Esophagus muscularis mucosa (tissue), 3 donors: ENCODE measurements around the gene DSCAM.

Source experiments
- POLR2A ChIP-seq: fragments of 450-650 bp; IDR thresholded peaks from one replicate; pipeline ENCODE4 v1.6.1; 2017; ENCODE audit warnings: antibody characterized with exemption, moderate library complexity, mild to moderate bottlenecking, low read depth
- POLR2AphosphoS5 ChIP-seq, 2 donors: sonication (generic); formaldehyde crosslinking; IDR thresholded peaks; one replicate each; pipeline ENCODE4 v1.6.1; 2017; ENCODE audit warnings: antibody characterized with exemption in 2 of 2
- TF ChIP-seq, protein P1 (sequence below), 3 experiments: fragments of 200-600 bp in 2 of 3; fragments of 450-650 bp in 1 of 3; sonication (generic) in 2 of 3; IDR thresholded peaks; one replicate each; pipeline ENCODE4 v1.5.1; 2017 to 2019; ENCODE audit warnings: antibody characterized with exemption in 3 of 3, mild to moderate bottlenecking in 2 of 3, moderate library complexity in 1 of 3

DNA sequence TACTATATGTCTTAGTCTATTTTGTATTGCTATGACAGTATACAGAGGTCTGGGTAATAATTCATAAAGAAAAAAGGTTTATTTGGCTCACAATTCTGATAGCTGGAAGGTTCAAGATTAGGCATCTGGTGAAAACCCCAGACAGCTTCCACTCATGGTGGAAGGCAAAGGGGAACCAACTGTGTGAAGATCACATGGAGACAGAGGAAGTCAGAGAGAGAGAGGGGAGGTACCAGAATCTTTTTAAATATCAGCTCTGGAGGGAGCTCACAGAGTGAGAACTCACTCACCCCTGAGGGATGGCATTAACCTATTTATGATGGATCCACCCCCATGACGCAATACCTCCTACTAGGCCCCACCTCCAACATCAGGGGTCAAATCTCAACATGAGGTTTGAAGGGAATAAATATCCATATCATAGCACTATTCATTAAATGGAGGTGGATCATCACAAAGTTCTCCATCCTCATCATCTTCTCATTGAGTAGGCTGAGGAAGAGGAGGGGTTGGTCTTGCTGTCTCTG is 290.5 kb downstream of the DSCAM start:
- TF ChIP-seq, protein P1, sequence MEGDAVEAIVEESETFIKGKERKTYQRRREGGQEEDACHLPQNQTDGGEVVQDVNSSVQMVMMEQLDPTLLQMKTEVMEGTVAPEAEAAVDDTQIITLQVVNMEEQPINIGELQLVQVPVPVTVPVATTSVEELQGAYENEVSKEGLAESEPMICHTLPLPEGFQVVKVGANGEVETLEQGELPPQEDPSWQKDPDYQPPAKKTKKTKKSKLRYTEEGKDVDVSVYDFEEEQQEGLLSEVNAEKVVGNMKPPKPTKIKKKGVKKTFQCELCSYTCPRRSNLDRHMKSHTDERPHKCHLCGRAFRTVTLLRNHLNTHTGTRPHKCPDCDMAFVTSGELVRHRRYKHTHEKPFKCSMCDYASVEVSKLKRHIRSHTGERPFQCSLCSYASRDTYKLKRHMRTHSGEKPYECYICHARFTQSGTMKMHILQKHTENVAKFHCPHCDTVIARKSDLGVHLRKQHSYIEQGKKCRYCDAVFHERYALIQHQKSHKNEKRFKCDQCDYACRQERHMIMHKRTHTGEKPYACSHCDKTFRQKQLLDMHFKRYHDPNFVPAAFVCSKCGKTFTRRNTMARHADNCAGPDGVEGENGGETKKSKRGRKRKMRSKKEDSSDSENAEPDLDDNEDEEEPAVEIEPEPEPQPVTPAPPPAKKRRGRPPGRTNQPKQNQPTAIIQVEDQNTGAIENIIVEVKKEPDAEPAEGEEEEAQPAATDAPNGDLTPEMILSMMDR (IDR thresholded peaks at IDR 0.05): no peak
- no peak for TF ChIP-seq POLR2A
- TF ChIP-seq POLR2AphosphoS5 (IDR thresholded peaks at IDR 0.05): no peak
